Mesenchymal stem cell (in vitro differentiated cells and primary cell): ENCODE results near the gene GALNT5.

Experiments used
- DNase-seq: peaks from one replicate; pipeline ENCODE4 v3.0.0-alpha.2; 2013
- H2AFZ ChIP-seq: one replicate; pipeline ENCODE4 v1.6.1; 2013; ENCODE audit warnings: low read depth, mild to moderate bottlenecking, control low read depth, inconsistent platforms, low read length, moderate library complexity
- H2AK5ac ChIP-seq: 2 replicates; pipeline ENCODE4 v1.6.1; 2013; ENCODE audit warnings: low read length, moderate library complexity, mild to moderate bottlenecking, inconsistent platforms; ENCODE audit not compliant: severe bottlenecking
- H2BK120ac ChIP-seq: one replicate; pipeline ENCODE4 v1.6.1; 2013; ENCODE audit warnings: low read depth, mild to moderate bottlenecking, inconsistent platforms, low read length, moderate library complexity
- H2BK12ac ChIP-seq, 2 experiments: one replicate each; pipeline ENCODE4 v1.6.1; 2013; ENCODE audit warnings: inconsistent platforms in 2 of 2, low read length in 2 of 2, mild to moderate bottlenecking in 2 of 2, moderate library complexity in 2 of 2, control low read depth in 1 of 2
- H2BK15ac ChIP-seq: one replicate; pipeline ENCODE4 v1.6.1; 2013; ENCODE audit warnings: mild to moderate bottlenecking, low read depth, inconsistent platforms; ENCODE audit not compliant: poor library complexity, severe bottlenecking
- H2BK5ac ChIP-seq: 2 replicates; pipeline ENCODE4 v1.6.1; 2013; ENCODE audit warnings: low read depth, mild to moderate bottlenecking, low read length, control low read depth, inconsistent platforms; ENCODE audit not compliant: poor library complexity, severe bottlenecking
- H3K14ac ChIP-seq, 2 experiments: one replicate each; pipeline ENCODE4 v1.6.1; 2013; ENCODE audit warnings: inconsistent platforms in 2 of 2, low read length in 2 of 2, control low read depth in 1 of 2, mild to moderate bottlenecking in 1 of 2, moderate library complexity in 1 of 2
- H3K18ac ChIP-seq, 2 experiments: one replicate each; pipeline ENCODE4 v1.6.1; 2013; ENCODE audit warnings: inconsistent platforms in 2 of 2, low read length in 2 of 2, control low read depth in 1 of 2, low read depth in 1 of 2, mild to moderate bottlenecking in 1 of 2
- H3K23ac ChIP-seq, 2 experiments: one replicate each; pipeline ENCODE4 v1.6.1; 2013; ENCODE audit warnings: inconsistent platforms in 2 of 2, low read length in 2 of 2, mild to moderate bottlenecking in 2 of 2, moderate library complexity in 2 of 2, control low read depth in 1 of 2
- H3K27ac ChIP-seq: 2 replicates; pipeline ENCODE4 v1.5.1; 2013; ENCODE audit warnings: mild to moderate bottlenecking, moderate library complexity, low read length, control low read depth, inconsistent platforms; ENCODE audit not compliant: poor library complexity, severe bottlenecking
- H3K27me3 ChIP-seq, 2 experiments: 2 replicates each; pipeline versions ENCODE4 v1.6.1 to v1.7.0; 2013; ENCODE audit warnings: low read length in 2 of 2, mild to moderate bottlenecking in 2 of 2, moderate library complexity in 2 of 2, control low read depth in 1 of 2, inconsistent platforms in 1 of 2; ENCODE audit not compliant: control insufficient read depth in 1 of 2, insufficient read depth in 1 of 2
- H3K36me3 ChIP-seq, 2 experiments: 2 replicates each; pipeline versions ENCODE4 v1.6.1 to v1.7.0; 2013; ENCODE audit warnings: low read length in 2 of 2, control low read depth in 1 of 2, inconsistent platforms in 1 of 2, low read depth in 1 of 2, mild to moderate bottlenecking in 1 of 2; ENCODE audit not compliant: insufficient read depth in 2 of 2, control insufficient read depth in 1 of 2
- H3K4ac ChIP-seq, 2 experiments: one replicate each; pipeline ENCODE4 v1.6.1; 2013; ENCODE audit warnings: inconsistent platforms in 2 of 2, low read length in 2 of 2, mild to moderate bottlenecking in 2 of 2, moderate library complexity in 2 of 2, control low read depth in 1 of 2, low read depth in 1 of 2
- H3K4me1 ChIP-seq: 2 replicates; pipeline ENCODE4 v1.6.1; 2013; ENCODE audit warnings: low read depth, low read length, control low read depth; ENCODE audit not compliant: control insufficient read depth, insufficient read depth
- H3K4me2 ChIP-seq: 2 replicates; pipeline ENCODE4 v1.6.1; 2013; ENCODE audit warnings: low read length, mild to moderate bottlenecking, inconsistent platforms; ENCODE audit not compliant: poor library complexity, severe bottlenecking
- H3K4me3 ChIP-seq, 2 experiments: 2 replicates each; pipeline versions ENCODE4 v1.5.1 to v1.7.0; 2013; ENCODE audit warnings: low read length in 2 of 2, mild to moderate bottlenecking in 2 of 2, control low read depth in 1 of 2, low read depth in 1 of 2; ENCODE audit not compliant: insufficient read depth in 1 of 2
- H3K79me1 ChIP-seq: replicated peaks from 2 replicates; pipeline ENCODE4 v1.6.1; 2013; ENCODE audit warnings: mild to moderate bottlenecking, control low read depth, low read length, inconsistent platforms; ENCODE audit not compliant: poor library complexity, severe bottlenecking
- H3K9ac ChIP-seq: 2 replicates; pipeline ENCODE4 v1.7.0; 2013; ENCODE audit warnings: mild to moderate bottlenecking, low read length, moderate library complexity
- H3K9me3 ChIP-seq: 2 replicates; pipeline ENCODE4 v1.7.0; 2013; ENCODE audit warnings: mild to moderate bottlenecking, low read length; ENCODE audit not compliant: control insufficient read depth
- H4K8ac ChIP-seq: one replicate; pipeline ENCODE4 v1.6.1; 2013; ENCODE audit warnings: inconsistent platforms, mild to moderate bottlenecking, low read length, moderate library complexity
- H4K91ac ChIP-seq: one replicate; pipeline ENCODE4 v1.6.1; 2013; ENCODE audit warnings: mild to moderate bottlenecking, low read length, inconsistent platforms
- WGBS: methylation state at CpG from one replicate; pipeline ENCODE4 v1.1.7; 2013; ENCODE audit warnings: mixed read lengths; 5-methylcytosine and 5-hydroxymethylcytosine counted together

The GALNT5 gene

DNA sequence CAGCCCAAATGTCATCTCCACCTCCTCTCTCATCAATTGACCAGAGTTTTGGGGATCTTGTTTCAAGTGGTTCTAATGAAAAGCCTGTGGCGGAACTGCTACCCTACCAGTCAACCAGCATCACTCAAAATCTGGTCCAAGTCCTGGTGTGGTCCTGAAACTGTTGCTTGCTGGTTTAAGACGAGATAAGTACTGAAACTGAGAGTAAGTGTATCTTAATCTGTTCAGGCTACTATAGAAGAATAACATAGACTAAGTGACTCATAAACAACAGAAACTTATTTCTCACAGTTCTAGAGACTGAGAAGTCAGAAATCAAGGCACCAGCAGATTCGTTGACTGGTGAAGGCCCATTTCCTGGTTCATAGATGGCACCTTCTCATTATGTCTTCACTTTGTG is 879 bp upstream of the GALNT5 start:
- Histone ChIP-seq H2AFZ (no peak overlapping the region), H3K23ac (no peak overlapping the region), H3K79me1 (peaks cover 2% of the 10 kb centered on the region), H3K27me3 (no peaks in the 10 kb centered on the region), H3K4me2 (no peak overlapping the region), H3K14ac (no peak overlapping the region), H2BK12ac (no peak overlapping the region), H2AK5ac (no peak overlapping the region), H3K18ac (no peak overlapping the region), H3K4me3 (no peak overlapping the region), H3K36me3 (no peaks in the 10 kb centered on the region), H3K27ac (no peak overlapping the region), H2BK120ac (no peak overlapping the region), H3K4me1 (peaks cover 15% of the 10 kb centered on the region), H3K9me3 (no peaks in the 10 kb centered on the region), H2BK5ac (no peak overlapping the region), H2BK15ac (no peak overlapping the region), H3K9ac (no peak overlapping the region), H3K4ac (no peak overlapping the region), H4K91ac (no peak overlapping the region), H4K8ac (no peak overlapping the region)
- DNase-seq, result no peak
- WGBS, result 100% methylated on average over 2 of the region's 3 CpGs

DNA sequence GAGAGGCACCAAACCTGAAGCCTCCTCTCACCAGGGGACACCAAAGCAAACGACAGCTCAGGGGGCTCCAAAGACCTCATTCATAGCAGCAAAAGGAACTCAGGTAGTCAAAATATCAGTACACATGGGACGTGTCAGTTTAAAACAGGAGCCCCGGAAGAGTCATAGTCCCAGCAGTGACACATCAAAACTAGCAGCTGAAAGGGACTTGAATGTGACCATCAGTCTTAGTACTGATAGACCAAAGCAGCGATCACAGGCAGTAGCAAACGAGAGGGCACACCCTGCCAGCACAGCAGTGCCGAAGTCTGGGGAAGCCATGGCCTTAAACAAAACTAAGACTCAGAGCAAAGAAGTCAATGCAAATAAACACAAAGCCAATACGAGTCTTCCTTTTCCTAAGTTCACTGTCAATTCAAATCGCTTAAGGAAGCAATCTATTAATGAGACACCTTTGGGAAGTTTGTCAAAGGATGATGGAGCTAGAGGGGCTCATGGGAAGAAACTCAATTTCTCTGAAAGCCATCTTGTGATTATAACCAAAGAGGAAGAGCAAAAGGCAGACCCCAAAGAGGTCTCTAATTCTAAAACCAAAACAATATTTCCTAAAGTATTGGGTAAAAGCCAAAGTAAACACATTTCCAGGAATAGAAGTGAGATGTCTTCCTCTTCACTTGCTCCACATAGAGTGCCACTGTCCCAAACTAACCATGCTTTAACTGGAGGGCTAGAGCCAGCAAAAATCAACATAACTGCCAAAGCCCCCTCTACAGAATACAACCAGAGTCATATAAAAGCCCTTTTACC is 1.2 kb downstream of the GALNT5 start:
- Histone ChIP-seq H2BK15ac (peak overlapping the region; percentile 2), H3K14ac (no peak overlapping the region), H2BK12ac (peak overlapping the region in 1 of 2 experiments; percentile 38), H3K27me3 (no peaks in the 10 kb centered on the region), H4K8ac (no peak overlapping the region), H2AFZ (no peak overlapping the region), H2AK5ac (peak overlapping the region; percentile 62), H2BK5ac (no peak overlapping the region), H3K4me1 (peaks cover 15% of the 10 kb centered on the region), H3K9ac (peak overlapping the region; percentile 86), H4K91ac (no peak overlapping the region), H2BK120ac (no peak overlapping the region), H3K4me2 (peak overlapping the region; percentile 61), H3K18ac (no peak overlapping the region), H3K4me3 (peak overlapping the region in 1 of 2 experiments; percentile 80), H3K4ac (no peak overlapping the region), H3K9me3 (no peaks in the 10 kb centered on the region), H3K27ac (no peak overlapping the region), H3K36me3 (no peaks in the 10 kb centered on the region), H3K79me1 (peaks cover 3% of the 10 kb centered on the region), H3K23ac (no peak overlapping the region)
- 89% methylated on average over 7 of the region's 8 CpGs for WGBS
- no peak for DNase-seq

DNA sequence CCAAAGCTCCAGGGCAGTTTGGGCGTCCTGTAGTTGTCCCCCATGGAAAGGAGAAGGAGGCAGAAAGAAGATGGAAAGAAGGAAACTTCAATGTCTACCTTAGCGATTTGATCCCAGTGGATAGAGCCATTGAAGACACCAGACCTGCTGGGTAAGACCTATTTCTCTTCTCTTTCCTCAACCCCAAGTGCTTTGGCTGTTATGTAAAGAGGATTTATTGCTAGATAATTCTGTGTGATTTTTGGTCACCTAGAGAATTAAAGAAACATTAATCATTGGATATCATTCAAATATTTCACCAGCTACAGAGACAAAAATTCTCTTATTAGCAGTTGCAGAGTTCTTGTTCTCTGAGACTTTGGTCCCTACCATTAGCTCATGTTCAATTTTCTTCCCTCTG is 1.9 kb downstream of the GALNT5 start:
- no peak overlapping the region for H4K91ac ChIP-seq
- no peaks in the 10 kb centered on the region for H3K9me3 ChIP-seq
- H2AK5ac ChIP-seq, result peak overlapping the region; percentile 53
- H2BK12ac ChIP-seq, result no peak overlapping the region
- H3K4ac ChIP-seq, result no peak overlapping the region
- H3K79me1 ChIP-seq, result peaks cover 3% of the 10 kb centered on the region
- H4K8ac ChIP-seq, result no peak overlapping the region
- H2AFZ ChIP-seq, result no peak overlapping the region
- no peak overlapping the region for H3K14ac ChIP-seq
- H3K27me3 ChIP-seq, result no peaks in the 10 kb centered on the region
- H3K4me3 ChIP-seq, result peak overlapping the region in 1 of 2 experiments; percentile 80
- WGBS, result 100% methylated on average over 2 of the region's 2 CpGs
- H3K23ac ChIP-seq, result no peak overlapping the region
- no peak overlapping the region for H2BK120ac ChIP-seq
- H3K4me2 ChIP-seq, result no peak overlapping the region
- H3K4me1 ChIP-seq, result peaks cover 15% of the 10 kb centered on the region
- no peak overlapping the region for H3K18ac ChIP-seq
- no peaks in the 10 kb centered on the region for H3K36me3 ChIP-seq
- no peak overlapping the region for H3K9ac ChIP-seq
- no peak overlapping the region for H2BK5ac ChIP-seq
- no peak overlapping the region for H2BK15ac ChIP-seq
- DNase-seq, result no peak
- no peak overlapping the region for H3K27ac ChIP-seq

DNA sequence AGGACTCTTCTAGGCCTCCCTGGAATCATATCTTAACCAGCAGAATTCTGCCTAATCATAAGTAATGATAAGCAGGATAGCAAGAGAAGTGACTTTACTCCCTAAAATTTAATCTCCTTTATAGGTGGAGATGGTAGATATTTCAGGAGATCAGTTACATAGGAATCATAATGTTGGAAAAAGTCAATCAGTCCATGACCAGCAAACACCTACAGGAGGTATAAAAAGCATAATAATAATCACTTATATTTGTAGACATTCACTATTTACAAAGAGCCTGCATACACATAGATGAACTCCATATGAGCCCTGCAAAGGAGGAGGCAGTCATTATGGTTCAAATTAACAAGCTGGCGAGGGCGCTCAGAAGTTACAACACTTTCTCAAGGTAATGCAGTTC is 2.5 kb downstream of the GALNT5 start:
- no peak overlapping the region for H4K8ac ChIP-seq
- H2BK15ac ChIP-seq, result no peak overlapping the region
- no peak overlapping the region for H2BK5ac ChIP-seq
- no peak overlapping the region for H3K23ac ChIP-seq
- no peak overlapping the region for H2AK5ac ChIP-seq
- peak overlapping the region in 1 of 2 experiments; percentile 80 for H3K4me3 ChIP-seq
- H3K14ac ChIP-seq, result no peak overlapping the region
- peaks cover 3% of the 10 kb centered on the region for H3K79me1 ChIP-seq
- H2BK120ac ChIP-seq, result no peak overlapping the region
- H3K4me1 ChIP-seq, result peaks cover 15% of the 10 kb centered on the region
- no peak overlapping the region for H3K18ac ChIP-seq
- H3K36me3 ChIP-seq, result no peaks in the 10 kb centered on the region
- DNase-seq, result no peak
- WGBS, result 100% methylated on average over 2 of the region's 2 CpGs
- no peak overlapping the region for H2BK12ac ChIP-seq
- no peaks in the 10 kb centered on the region for H3K9me3 ChIP-seq
- no peak overlapping the region for H2AFZ ChIP-seq
- H3K9ac ChIP-seq, result no peak overlapping the region
- H3K4ac ChIP-seq, result no peak overlapping the region
- no peak overlapping the region for H3K27ac ChIP-seq
- H3K4me2 ChIP-seq, result no peak overlapping the region
- no peaks in the 10 kb centered on the region for H3K27me3 ChIP-seq
- H4K91ac ChIP-seq, result no peak overlapping the region
